ACC112 (cell line): ENCODE results near the gene NAA10.

ENCODE experiments used
- H2AFZ ChIP-seq: fragments of 200-600 bp; sonication (generic); one replicate; pipeline ENCODE4 v1.6.0; 2017; ENCODE audit warnings: antibody characterized with exemption, low read length; ENCODE audit not compliant: unreplicated experiment
- H3K27ac ChIP-seq: fragments of 200-600 bp; sonication (generic); 2 replicates; pipeline ENCODE4 v1.5.1; 2014; ENCODE audit warnings: low read depth, mild to moderate bottlenecking, antibody characterized with exemption, low read length, moderate library complexity
- H3K27me3 ChIP-seq: fragments of 200-600 bp; sonication (generic); 2 replicates; pipeline ENCODE4 v1.6.1; 2014; ENCODE audit warnings: mild to moderate bottlenecking, antibody characterized with exemption, low read length, moderate library complexity, mixed read lengths; ENCODE audit not compliant: insufficient read depth
- H3K36me3 ChIP-seq: fragments of 200-600 bp; sonication (generic); 2 replicates; pipeline ENCODE4 v1.6.1; 2016; ENCODE audit warnings: mild to moderate bottlenecking, antibody characterized with exemption, low read length, moderate library complexity, mixed read lengths; ENCODE audit not compliant: insufficient read depth
- H3K4me1 ChIP-seq: fragments of 200-600 bp; sonication (generic); one replicate; pipeline ENCODE4 v1.6.1; 2016; ENCODE audit warnings: low read length, mixed read lengths; ENCODE audit not compliant: insufficient read depth, unreplicated experiment, control insufficient read depth
- H3K4me3 ChIP-seq: fragments of 200-600 bp; sonication (generic); 2 replicates; pipeline ENCODE4 v1.5.1; 2014; ENCODE audit warnings: mild to moderate bottlenecking, low read depth, low read length
- H3K79me2 ChIP-seq: fragments of 200-600 bp; sonication (generic); one replicate; pipeline ENCODE4 v1.6.0; 2016; ENCODE audit warnings: low read length; ENCODE audit not compliant: control insufficient read depth, unreplicated experiment, insufficient read depth

NAA10 gene

GRCh38 chrX:153919281-153919680 lies 15.6 kb downstream of the NAA10 start:
- H3K36me3 ChIP-seq = no peaks in the 10 kb centered on the region
- H3K4me1 ChIP-seq = no peaks in the 10 kb centered on the region
- H3K79me2 ChIP-seq = no peaks in the 10 kb centered on the region
- H3K27me3 ChIP-seq = no peaks in the 10 kb centered on the region
- H2AFZ ChIP-seq = no peak overlapping the region
- H3K4me3 ChIP-seq = no peak overlapping the region
- H3K27ac ChIP-seq = no peak overlapping the region

- Histone ChIP-seq H3K27ac (no peak overlapping the region), H3K79me2 (no peaks in the 10 kb centered on the region), H3K27me3 (no peaks in the 10 kb centered on the region), H3K4me1 (no peaks in the 10 kb centered on the region), H2AFZ (no peak overlapping the region), H3K36me3 (no peaks in the 10 kb centered on the region), H3K4me3 (no peak overlapping the region)
Measured at GRCh38 chrX:153917869-153918268, 17.0 kb downstream of the NAA10 start.

GRCh38 chrX:153913701-153914100 lies 21.1 kb downstream of the NAA10 start:
- Histone ChIP-seq H3K4me1 (no peaks in the 10 kb centered on the region), H2AFZ (no peak overlapping the region), H3K27me3 (no peaks in the 10 kb centered on the region), H3K4me3 (no peak overlapping the region), H3K79me2 (no peaks in the 10 kb centered on the region), H3K36me3 (no peaks in the 10 kb centered on the region), H3K27ac (no peak overlapping the region)

- H3K27ac ChIP-seq = no peak overlapping the region
- no peaks in the 10 kb centered on the region for H3K27me3 ChIP-seq
- no peaks in the 10 kb centered on the region for H3K36me3 ChIP-seq
- no peaks in the 10 kb centered on the region for H3K4me1 ChIP-seq
- H2AFZ ChIP-seq = no peak overlapping the region
- no peaks in the 10 kb centered on the region for H3K79me2 ChIP-seq
- no peak overlapping the region for H3K4me3 ChIP-seq
Measured at GRCh38 chrX:153913211-153913610, 21.6 kb downstream of the NAA10 start.

- no peak overlapping the region for H3K27ac ChIP-seq
Measured at GRCh38 chrX:153911798-153912197, 23.0 kb downstream of the NAA10 start.

GRCh38 chrX:153910446-153910845 lies 24.4 kb downstream of the NAA10 start:
- no peaks in the 10 kb centered on the region for H3K27me3 ChIP-seq
- H3K36me3 ChIP-seq = no peaks in the 10 kb centered on the region
- no peak overlapping the region for H3K27ac ChIP-seq
- no peaks in the 10 kb centered on the region for H3K79me2 ChIP-seq
- H3K4me3 ChIP-seq = no peak overlapping the region
- no peaks in the 10 kb centered on the region for H3K4me1 ChIP-seq
- no peak overlapping the region for H2AFZ ChIP-seq

More at GRCh38 chrX:153911798-153912197, 23.0 kb downstream of the NAA10 start:
- Histone ChIP-seq H3K36me3 (no peaks in the 10 kb centered on the region), H3K4me1 (no peaks in the 10 kb centered on the region), H2AFZ (no peak overlapping the region), H3K79me2 (no peaks in the 10 kb centered on the region), H3K4me3 (no peak overlapping the region), H3K27me3 (no peaks in the 10 kb centered on the region)

- no peak overlapping the region for H2AFZ ChIP-seq
- no peaks in the 10 kb centered on the region for H3K27me3 ChIP-seq
- H3K4me1 ChIP-seq = no peaks in the 10 kb centered on the region
- no peaks in the 10 kb centered on the region for H3K79me2 ChIP-seq
- H3K4me3 ChIP-seq = no peak overlapping the region
- H3K27ac ChIP-seq = no peak overlapping the region
- H3K36me3 ChIP-seq = no peaks in the 10 kb centered on the region
Measured at GRCh38 chrX:153909980-153910360, 24.9 kb downstream of the NAA10 start.

- Histone ChIP-seq H3K79me2 (no peaks in the 10 kb centered on the region), H3K4me3 (no peak overlapping the region), H2AFZ (no peak overlapping the region), H3K27me3 (no peaks in the 10 kb centered on the region), H3K36me3 (no peaks in the 10 kb centered on the region), H3K4me1 (no peaks in the 10 kb centered on the region), H3K27ac (no peak overlapping the region)
Measured at GRCh38 chrX:153909024-153909979, 25.5 kb downstream of the NAA10 start.

GRCh38 chrX:153908219-153908860 lies 26.5 kb downstream of the NAA10 start:
- Histone ChIP-seq H3K4me1 (no peaks in the 10 kb centered on the region), H3K27ac (no peak overlapping the region), H3K36me3 (no peaks in the 10 kb centered on the region), H3K79me2 (no peaks in the 10 kb centered on the region), H3K4me3 (no peak overlapping the region), H2AFZ (no peak overlapping the region), H3K27me3 (no peaks in the 10 kb centered on the region)

- H3K27me3 ChIP-seq = no peaks in the 10 kb centered on the region
- H3K36me3 ChIP-seq = no peaks in the 10 kb centered on the region
- H3K79me2 ChIP-seq = no peaks in the 10 kb centered on the region
- H3K4me3 ChIP-seq = no peak overlapping the region
- H3K4me1 ChIP-seq = peaks cover 2% of the 10 kb centered on the region
- H2AFZ ChIP-seq = no peak overlapping the region
- no peak overlapping the region for H3K27ac ChIP-seq
Measured at GRCh38 chrX:153907456-153907855, 27.4 kb downstream of the NAA10 start.
